Fibroblast of mammary gland (primary cell): ENCODE data around the gene C14orf93.

ENCODE experiments used
- DNase-seq: peaks from one replicate; pipeline ENCODE4 v3.0.0-alpha.2; 2010; ENCODE audit warnings: low read depth
- H3K4me3 ChIP-seq: 2 replicates; pipeline ENCODE4 v1.5.1; 2011; ENCODE audit warnings: low read depth, mild to moderate bottlenecking, low read length, moderate library complexity; ENCODE audit not compliant: control insufficient read depth
- TF ChIP-seq, protein P1 (sequence below): conservative IDR thresholded peaks from 2 replicates; pipeline ENCODE4 v1.5.1; 2011; ENCODE audit warnings: low read depth, low read length, inconsistent platforms; ENCODE audit not compliant: control insufficient read depth, insufficient read depth

Gene C14orf93

DNA sequence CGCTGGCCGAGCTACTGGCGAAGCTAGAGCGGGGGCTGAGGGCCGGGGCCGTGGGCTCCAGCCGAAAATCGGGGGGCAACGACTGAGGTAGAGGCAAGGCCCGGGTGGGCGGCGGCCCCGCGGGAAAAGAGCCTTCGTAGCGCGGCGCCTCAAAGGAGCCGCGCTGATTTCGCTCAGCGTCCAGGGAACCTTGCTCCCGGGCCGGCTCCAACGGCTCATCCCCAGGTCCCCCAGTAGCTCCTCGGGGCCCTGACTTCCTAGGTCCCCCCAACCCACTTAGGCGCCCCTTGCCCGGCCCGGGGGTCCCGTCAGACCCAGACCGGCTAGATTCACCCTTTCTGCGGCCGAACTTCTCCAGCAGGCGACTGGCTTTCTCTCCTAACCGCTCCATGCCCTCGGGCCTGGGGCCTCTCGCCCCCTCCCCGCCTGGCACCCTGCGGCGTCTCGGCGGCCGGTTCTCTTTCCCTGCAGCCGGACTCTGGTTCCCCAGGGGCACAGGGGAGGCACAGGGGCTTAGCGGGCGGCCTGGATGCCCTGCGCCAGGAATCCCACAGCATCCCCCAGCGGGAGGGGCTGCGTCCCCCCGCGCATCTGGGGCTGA lies 28.0 kb downstream of the C14orf93 start:
- TF ChIP-seq, protein P1, sequence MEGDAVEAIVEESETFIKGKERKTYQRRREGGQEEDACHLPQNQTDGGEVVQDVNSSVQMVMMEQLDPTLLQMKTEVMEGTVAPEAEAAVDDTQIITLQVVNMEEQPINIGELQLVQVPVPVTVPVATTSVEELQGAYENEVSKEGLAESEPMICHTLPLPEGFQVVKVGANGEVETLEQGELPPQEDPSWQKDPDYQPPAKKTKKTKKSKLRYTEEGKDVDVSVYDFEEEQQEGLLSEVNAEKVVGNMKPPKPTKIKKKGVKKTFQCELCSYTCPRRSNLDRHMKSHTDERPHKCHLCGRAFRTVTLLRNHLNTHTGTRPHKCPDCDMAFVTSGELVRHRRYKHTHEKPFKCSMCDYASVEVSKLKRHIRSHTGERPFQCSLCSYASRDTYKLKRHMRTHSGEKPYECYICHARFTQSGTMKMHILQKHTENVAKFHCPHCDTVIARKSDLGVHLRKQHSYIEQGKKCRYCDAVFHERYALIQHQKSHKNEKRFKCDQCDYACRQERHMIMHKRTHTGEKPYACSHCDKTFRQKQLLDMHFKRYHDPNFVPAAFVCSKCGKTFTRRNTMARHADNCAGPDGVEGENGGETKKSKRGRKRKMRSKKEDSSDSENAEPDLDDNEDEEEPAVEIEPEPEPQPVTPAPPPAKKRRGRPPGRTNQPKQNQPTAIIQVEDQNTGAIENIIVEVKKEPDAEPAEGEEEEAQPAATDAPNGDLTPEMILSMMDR: no peak
- H3K4me3 ChIP-seq: peak overlapping the region; percentile 84
- DNase-seq: no peak

DNA sequence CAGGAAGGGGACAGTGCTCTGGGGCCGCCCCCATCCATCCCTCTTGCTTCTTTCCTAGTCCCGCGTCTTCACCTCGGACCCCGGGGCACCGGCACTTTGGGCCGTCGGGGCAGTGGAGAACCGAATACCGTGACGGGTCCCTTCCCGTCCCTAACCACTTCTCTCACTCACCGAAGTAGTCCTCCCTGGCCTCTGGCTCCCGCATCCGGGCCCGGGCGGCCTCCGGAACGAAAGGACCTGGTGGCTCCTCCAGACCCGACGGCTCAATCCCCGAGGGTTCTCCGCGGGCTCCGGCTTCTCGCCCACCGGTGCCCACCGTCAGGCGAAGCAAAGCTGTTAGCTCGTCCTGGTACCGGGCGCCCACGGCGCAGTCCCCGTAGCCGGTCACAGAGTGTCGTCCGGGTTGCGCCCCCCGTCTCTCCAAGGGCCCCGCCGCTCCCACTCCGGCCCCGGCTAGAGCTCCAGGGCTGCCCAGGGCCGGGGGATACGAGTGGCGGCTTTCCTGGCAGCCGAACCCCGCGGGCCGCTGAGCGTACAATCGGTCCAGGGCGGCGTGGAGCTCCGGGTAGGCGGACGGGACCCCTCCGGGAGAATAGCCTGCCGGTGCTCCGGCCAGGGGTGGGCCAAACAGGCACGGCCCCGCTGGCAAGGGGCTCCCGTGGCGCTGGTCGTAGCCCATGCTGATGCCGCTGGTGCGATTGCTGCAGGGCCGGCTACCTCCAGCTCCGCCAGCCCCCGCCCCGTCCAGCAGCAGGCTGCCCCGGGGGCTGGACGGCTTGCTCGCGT lies 28.7 kb downstream of the C14orf93 start:
- DNase-seq: no peak

DNA sequence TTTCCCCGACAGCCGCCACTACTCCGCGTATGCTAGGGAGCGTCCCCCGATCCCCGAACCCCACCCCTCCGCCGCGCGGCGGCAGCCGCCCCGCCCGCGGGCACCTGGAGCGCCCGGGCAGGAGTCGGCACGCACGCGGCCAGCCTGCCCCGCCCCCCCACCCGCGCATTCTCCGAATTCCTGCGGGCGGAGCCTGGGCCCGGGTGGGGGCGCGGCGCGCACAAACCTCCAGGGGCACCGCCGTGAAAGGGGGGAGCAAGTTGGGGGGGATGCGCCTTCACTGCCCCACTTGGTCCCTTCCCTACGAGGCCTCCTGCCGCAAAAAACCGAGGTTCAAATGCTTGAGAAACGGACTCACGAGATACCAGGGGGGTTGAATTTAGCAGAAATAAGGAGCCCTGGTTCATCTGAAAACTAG lies 29.3 kb downstream of the C14orf93 start:
- no peak for DNase-seq
- H3K4me3 ChIP-seq: peak overlapping the region; percentile 84

More for the DNA sequence above, 28.7 kb downstream of the C14orf93 start:
- H3K4me3 ChIP-seq: peak overlapping the region; percentile 84
- TF ChIP-seq, protein P1: no peak

DNA sequence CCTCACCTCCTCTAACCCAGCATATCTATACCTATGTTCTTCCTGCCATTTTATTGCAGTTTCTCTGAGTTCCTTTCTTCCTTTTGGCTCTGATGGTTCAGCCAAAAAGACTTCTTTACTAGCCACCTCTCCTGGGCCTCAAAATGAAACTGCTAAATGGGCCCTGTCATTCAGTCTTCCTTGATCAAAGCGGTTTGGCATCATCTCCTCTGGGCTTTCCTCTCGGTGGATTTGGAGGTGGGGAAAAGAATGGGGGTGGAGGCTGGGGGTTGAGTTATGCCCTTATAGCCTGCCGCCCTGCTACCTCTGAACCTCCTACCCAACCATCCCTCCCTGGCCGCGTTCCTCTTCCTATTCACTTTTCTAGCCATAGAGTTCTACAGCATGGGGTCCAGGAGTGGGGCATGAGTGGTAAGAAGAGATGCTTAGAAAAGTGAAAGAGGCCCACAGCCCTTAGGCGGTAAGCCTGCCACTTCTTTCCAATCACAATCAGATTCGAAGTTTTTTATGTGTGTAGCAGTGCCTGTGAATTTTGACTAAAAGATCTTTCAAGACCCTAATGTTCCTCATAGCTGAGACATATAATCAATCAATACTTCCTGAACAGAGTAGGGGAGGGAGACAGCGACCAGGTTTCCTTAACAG lies 30.1 kb downstream of the C14orf93 start:
- TF ChIP-seq, protein P1: no peak
- H3K4me3 ChIP-seq: peak overlapping the region; percentile 43
- no peak for DNase-seq

More for the DNA sequence above, 29.3 kb downstream of the C14orf93 start:
- TF ChIP-seq, protein P1: no peak

DNA sequence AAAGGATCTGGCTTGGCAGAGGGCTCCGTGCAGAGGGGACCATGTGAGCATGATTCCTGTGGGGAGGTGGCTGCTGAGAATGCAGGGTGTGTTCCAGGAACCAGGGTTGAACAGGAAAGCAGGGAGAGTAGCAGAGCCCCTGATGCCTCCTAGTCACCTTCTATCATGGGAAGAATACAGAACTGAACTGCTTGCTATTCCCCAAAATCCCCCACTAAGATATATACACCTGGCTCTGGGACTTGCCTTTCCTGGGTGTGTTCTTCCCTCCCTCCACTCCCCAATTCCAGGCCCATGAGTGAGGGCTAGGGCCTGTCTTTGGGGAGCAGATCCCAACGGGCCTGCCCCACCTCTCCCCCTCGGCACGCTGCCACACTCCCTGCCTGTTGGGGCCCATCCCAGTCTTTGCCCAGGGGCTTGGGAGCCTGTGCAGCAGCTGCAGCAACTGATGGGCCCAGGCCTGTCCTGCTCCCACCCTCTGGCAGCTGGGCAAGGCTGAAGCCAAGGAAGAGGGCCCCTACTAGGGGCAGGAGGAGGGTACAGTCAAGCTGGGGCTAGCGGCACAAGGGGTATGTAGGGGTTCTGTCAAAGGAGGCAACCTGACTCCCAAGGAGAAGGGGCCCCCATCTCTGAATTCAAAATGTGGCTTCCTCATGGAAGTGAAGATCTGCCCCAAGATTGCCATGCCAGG lies 30.8 kb downstream of the C14orf93 start:
- H3K4me3 ChIP-seq: no peak overlapping the region
- TF ChIP-seq, protein P1: no peak
- no peak for DNase-seq

DNA sequence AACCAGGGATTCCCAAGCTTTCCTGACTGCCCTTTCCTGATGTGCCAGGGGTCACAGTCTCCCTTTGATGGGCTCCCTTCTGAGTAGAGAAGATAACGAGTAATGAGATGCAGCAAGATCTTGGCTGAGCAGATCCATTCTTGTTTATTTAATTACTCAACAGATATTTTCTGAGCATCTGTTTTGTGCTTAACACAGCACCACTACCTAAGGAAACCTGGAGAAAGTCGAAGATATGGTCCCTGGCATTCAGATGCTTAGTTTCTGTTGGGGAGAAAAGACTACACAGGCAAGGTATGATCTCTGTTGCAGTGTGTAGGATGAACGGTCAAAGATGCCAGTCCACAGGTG lies 31.5 kb downstream of the C14orf93 start:
- TF ChIP-seq, protein P1: no peak
- peak; percentile 34 for DNase-seq
- H3K4me3 ChIP-seq: no peak overlapping the region
